ENCODE data around the gene KCNMA1. TPM values are rescaled to one million over a fixed set of nuclear protein-coding genes. Genes with fewer than 3 reads are reported as not detected.

KCNMA1 gene
- total RNA-seq, 1 experiment from 2014 or later: 20.7 TPM

DNA sequence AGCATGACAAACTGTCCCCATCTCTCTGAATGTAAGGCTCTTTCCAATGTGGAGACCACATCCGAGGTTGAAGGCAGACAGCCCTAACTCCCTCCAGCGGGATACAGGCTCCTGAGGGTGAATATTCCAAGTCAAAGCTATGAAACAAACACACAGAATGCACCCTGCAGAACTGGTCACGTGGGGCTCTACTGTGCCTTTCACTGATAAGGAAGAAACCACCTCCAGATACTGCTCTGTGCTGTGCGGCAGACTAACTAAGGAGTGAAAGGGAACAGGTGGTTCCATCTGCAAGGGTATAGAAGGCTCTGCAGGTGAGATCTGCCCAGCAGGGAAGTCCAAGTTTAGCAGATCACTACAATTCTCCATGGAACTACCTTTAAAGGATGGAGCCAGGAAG is 534.4 kb downstream of the KCNMA1 start:
- H3K27me3 ChIP-seq (replicated peaks; ENCODE audit: control insufficient read depth, insufficient read depth, low read length): no peaks in the 10 kb centered on the region
- CTCF ChIA-PET: no interaction called here
- H3K36me3 ChIP-seq (ENCODE audit: control insufficient read depth, insufficient read depth, low read length): no peaks in the 10 kb centered on the region
- H3K4me1 ChIP-seq: no peaks in the 10 kb centered on the region
- H3K4me3 Mint-ChIP-seq (ENCODE audit: unreplicated experiment): no peak overlapping the region
- no TSS peak for BruUV-seq (replicated peaks)
- no peak overlapping the region for H3K4me3 ChIP-seq (ENCODE audit: low read depth, low read length)
- POLR2A ChIA-PET: no interaction called here
- TF ChIP-seq, protein P1, sequence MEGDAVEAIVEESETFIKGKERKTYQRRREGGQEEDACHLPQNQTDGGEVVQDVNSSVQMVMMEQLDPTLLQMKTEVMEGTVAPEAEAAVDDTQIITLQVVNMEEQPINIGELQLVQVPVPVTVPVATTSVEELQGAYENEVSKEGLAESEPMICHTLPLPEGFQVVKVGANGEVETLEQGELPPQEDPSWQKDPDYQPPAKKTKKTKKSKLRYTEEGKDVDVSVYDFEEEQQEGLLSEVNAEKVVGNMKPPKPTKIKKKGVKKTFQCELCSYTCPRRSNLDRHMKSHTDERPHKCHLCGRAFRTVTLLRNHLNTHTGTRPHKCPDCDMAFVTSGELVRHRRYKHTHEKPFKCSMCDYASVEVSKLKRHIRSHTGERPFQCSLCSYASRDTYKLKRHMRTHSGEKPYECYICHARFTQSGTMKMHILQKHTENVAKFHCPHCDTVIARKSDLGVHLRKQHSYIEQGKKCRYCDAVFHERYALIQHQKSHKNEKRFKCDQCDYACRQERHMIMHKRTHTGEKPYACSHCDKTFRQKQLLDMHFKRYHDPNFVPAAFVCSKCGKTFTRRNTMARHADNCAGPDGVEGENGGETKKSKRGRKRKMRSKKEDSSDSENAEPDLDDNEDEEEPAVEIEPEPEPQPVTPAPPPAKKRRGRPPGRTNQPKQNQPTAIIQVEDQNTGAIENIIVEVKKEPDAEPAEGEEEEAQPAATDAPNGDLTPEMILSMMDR (IDR thresholded peaks at IDR 0.05; ENCODE audit: insufficient read depth in 1 of 2, low read depth in 1 of 2, low read length in 1 of 2, severe bottlenecking in 1 of 2, unreplicated experiment in 1 of 2): no peak
- DNase-seq: no peak
- H3K27ac Mint-ChIP-seq (ENCODE audit: unreplicated experiment): no peak overlapping the region
- H3K9me3 ChIP-seq: no peaks in the 10 kb centered on the region
- intact Hi-C loops (cut with micrococcal nuclease; ENCODE audit: unreplicated experiment): no loop called here
- H3K36me3 Mint-ChIP-seq (ENCODE audit: insufficient read depth, unreplicated experiment): peaks cover 15% of the 10 kb centered on the region
- H3K27me3 Mint-ChIP-seq (ENCODE audit: insufficient read depth, unreplicated experiment): peaks cover 2% of the 10 kb centered on the region
- no peaks in the 10 kb centered on the region for H3K4me1 Mint-ChIP-seq (ENCODE audit: low read depth, unreplicated experiment)
- no peaks in the 10 kb centered on the region for H3K9me3 Mint-ChIP-seq (ENCODE audit: unreplicated experiment)

DNA sequence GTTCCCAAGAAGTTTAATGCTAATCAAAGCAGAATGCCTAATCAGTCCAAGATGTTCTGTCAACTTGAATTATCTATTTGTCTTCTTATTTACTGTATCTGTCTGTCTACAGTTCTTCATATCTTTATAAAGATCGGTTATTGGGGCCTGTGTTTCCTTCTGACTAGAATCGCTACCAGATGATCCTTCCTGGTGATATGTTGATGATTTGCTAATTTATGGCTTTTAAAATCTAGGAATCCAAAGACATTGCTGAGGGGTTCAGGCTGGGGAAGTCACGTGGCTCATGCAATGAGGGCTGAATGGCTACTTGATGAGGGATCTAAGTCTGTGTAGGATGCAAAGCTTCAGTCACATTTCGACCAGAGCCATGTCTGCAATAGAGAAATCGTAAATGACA is 536.3 kb downstream of the KCNMA1 start:
- no peaks in the 10 kb centered on the region for H3K9me3 Mint-ChIP-seq (ENCODE audit: unreplicated experiment)
- CTCF ChIA-PET: interaction anchor here (0.6 kb wide), 1 partner anchor 1300 kb away, joined by 3 read pairs; no protein-coding TSS in a partner anchor

DNA sequence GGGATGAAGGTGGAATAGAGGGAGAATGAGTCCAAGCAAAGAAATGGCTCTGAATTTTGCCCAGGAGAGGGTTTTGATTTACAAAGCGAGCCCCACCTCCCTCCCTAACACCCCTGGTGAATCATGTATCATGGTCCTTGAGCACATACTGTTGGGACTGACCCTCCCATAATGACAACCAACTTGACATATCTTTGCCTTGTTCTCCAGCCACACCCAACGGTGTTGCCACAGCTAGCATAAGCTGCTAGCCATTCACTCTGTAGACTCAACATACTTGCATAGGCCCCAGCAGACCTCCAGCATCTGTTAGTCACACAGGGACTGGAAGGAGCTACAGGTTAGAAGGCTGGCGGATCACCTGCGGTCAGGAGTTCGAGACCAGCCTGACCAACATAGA is 538.5 kb downstream of the KCNMA1 start:
- H3K27ac Mint-ChIP-seq (ENCODE audit: unreplicated experiment): no peak overlapping the region
- ChIA-PET POLR2A (no interaction called here), CTCF (no interaction called here)
- intact Hi-C loops (cut with micrococcal nuclease; ENCODE audit: unreplicated experiment): no loop called here
- TF ChIP-seq, protein P1 (IDR thresholded peaks at IDR 0.05; ENCODE audit: insufficient read depth in 1 of 2, low read depth in 1 of 2, low read length in 1 of 2, severe bottlenecking in 1 of 2, unreplicated experiment in 1 of 2): no peak
- H3K27me3 Mint-ChIP-seq (ENCODE audit: insufficient read depth, unreplicated experiment): peaks cover 7% of the 10 kb centered on the region
- DNase-seq: no peak
- BruUV-seq (replicated peaks): no TSS peak
- H3K4me3 ChIP-seq (ENCODE audit: low read depth, low read length): no peak overlapping the region
- H3K4me1 ChIP-seq: no peaks in the 10 kb centered on the region
- peaks cover 9% of the 10 kb centered on the region for H3K36me3 Mint-ChIP-seq (ENCODE audit: insufficient read depth, unreplicated experiment)
- H3K9me3 ChIP-seq: no peaks in the 10 kb centered on the region
- H3K27me3 ChIP-seq (replicated peaks; ENCODE audit: control insufficient read depth, insufficient read depth, low read length): no peaks in the 10 kb centered on the region
- H3K4me1 Mint-ChIP-seq (ENCODE audit: low read depth, unreplicated experiment): no peaks in the 10 kb centered on the region
- no peaks in the 10 kb centered on the region for H3K36me3 ChIP-seq (ENCODE audit: control insufficient read depth, insufficient read depth, low read length)
- no peaks in the 10 kb centered on the region for H3K9me3 Mint-ChIP-seq (ENCODE audit: unreplicated experiment)
- no peak overlapping the region for H3K4me3 Mint-ChIP-seq (ENCODE audit: unreplicated experiment)

More for the DNA sequence above, 536.3 kb downstream of the KCNMA1 start:
- intact Hi-C loops (cut with micrococcal nuclease; ENCODE audit: unreplicated experiment): no loop called here
- H3K4me1 Mint-ChIP-seq (ENCODE audit: low read depth, unreplicated experiment): no peaks in the 10 kb centered on the region
- TF ChIP-seq, protein P1 (IDR thresholded peaks at IDR 0.05; ENCODE audit: insufficient read depth in 1 of 2, low read depth in 1 of 2, low read length in 1 of 2, severe bottlenecking in 1 of 2, unreplicated experiment in 1 of 2): no peak
- peaks cover 15% of the 10 kb centered on the region for H3K36me3 Mint-ChIP-seq (ENCODE audit: insufficient read depth, unreplicated experiment)
- BruUV-seq (replicated peaks): no TSS peak
- Histone ChIP-seq H3K4me1 (no peaks in the 10 kb centered on the region), H3K27me3 (replicated peaks; ENCODE audit: control insufficient read depth, insufficient read depth, low read length) (no peaks in the 10 kb centered on the region), H3K36me3 (ENCODE audit: control insufficient read depth, insufficient read depth, low read length) (no peaks in the 10 kb centered on the region), H3K4me3 (ENCODE audit: low read depth, low read length) (no peak overlapping the region), H3K9me3 (no peaks in the 10 kb centered on the region)
- POLR2A ChIA-PET: no interaction called here
- no peak for DNase-seq
- H3K27me3 Mint-ChIP-seq (ENCODE audit: insufficient read depth, unreplicated experiment): peaks cover 7% of the 10 kb centered on the region
- no peak overlapping the region for H3K4me3 Mint-ChIP-seq (ENCODE audit: unreplicated experiment)
- H3K27ac Mint-ChIP-seq (ENCODE audit: unreplicated experiment): no peak overlapping the region
